IPS-15b (cell line): ENCODE measurements around the gene KIF21B.

ENCODE experiments used
- H3K27me3 ChIP-seq: one replicate; pipeline ENCODE4 v1.6.1; 2013; ENCODE audit warnings: low read length; ENCODE audit not compliant: control insufficient read depth, insufficient read depth
- H3K36me3 ChIP-seq: one replicate; pipeline ENCODE4 v1.6.1; 2013; ENCODE audit warnings: low read length; ENCODE audit not compliant: control insufficient read depth, insufficient read depth
- H3K4me1 ChIP-seq: one replicate; pipeline ENCODE4 v1.6.1; 2013; ENCODE audit warnings: mild to moderate bottlenecking, low read length; ENCODE audit not compliant: control insufficient read depth, insufficient read depth
- H3K4me3 ChIP-seq: one replicate; pipeline ENCODE4 v1.5.1; 2013; ENCODE audit warnings: low read depth, low read length
- H3K9ac ChIP-seq: one replicate; pipeline ENCODE4 v1.6.1; 2013; ENCODE audit warnings: low read depth, mild to moderate bottlenecking, low read length
- H3K9me3 ChIP-seq: one replicate; pipeline ENCODE4 v1.6.1; 2013; ENCODE audit warnings: mild to moderate bottlenecking, low read length; ENCODE audit not compliant: control insufficient read depth, insufficient read depth

KIF21B gene

DNA sequence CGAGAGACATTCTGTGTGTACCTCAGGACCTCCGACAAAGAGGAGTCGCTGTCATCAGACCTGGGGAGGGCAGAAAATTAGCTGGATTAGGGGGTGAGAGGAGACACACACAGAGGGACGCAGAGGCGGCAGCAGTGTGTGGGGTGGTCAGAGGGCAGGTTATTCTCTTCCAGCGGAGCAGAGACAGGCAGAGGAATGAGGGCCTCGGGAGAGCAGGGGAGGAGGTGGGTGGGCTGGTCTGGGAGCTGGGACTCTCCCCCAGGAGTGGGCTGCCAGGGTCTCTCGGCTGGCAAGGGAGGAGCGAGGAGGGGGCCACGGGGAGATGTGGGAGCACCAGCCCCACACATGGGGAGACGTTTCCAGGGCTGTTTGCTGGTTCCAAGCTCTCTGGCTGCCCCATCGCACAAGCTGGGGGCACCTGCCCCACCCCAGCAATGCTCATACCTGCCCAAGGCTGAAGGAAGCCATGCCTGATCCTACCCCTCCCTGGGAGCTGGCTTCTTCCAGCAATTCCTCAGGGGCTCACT is 40.4 kb downstream of the KIF21B start:
- peaks cover 63% of the 10 kb centered on the region for H3K36me3 ChIP-seq
- no peak overlapping the region for H3K4me3 ChIP-seq
- no peak overlapping the region for H3K9ac ChIP-seq

GRCh38 chr1:200982071-200982945 is 41.2 kb downstream of the KIF21B start:
- Histone ChIP-seq H3K9me3 (no peaks in the 10 kb centered on the region), H3K4me1 (no peaks in the 10 kb centered on the region), H3K36me3 (peaks cover 60% of the 10 kb centered on the region), H3K4me3 (no peak overlapping the region), H3K9ac (no peak overlapping the region), H3K27me3 (no peaks in the 10 kb centered on the region)

More for the DNA sequence above, 40.4 kb downstream of the KIF21B start:
- H3K9me3 ChIP-seq: no peaks in the 10 kb centered on the region
- H3K4me1 ChIP-seq: no peaks in the 10 kb centered on the region
- no peaks in the 10 kb centered on the region for H3K27me3 ChIP-seq

DNA sequence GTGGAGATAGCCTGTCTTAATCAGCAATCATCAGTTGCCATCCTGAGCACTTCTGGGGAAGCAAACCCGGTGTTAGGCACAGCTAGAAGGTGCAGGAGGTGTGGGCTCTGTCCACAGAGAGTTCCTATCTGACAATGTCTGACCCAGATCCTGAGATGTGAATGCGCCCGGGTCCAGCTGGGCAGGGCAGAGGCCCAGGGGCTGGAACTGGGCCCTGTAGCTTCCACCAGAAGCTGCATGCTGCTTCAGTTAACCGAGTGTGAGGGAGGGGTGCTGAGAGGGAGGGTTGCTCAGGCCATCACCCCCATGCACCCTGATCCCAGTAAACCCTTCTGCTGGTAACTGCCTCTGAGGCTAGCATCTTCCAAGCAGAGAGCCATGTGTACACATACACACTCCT is 42.2 kb downstream of the KIF21B start:
- no peak overlapping the region for H3K9ac ChIP-seq
- no peaks in the 10 kb centered on the region for H3K4me1 ChIP-seq
- peaks cover 59% of the 10 kb centered on the region for H3K36me3 ChIP-seq
- H3K4me3 ChIP-seq: no peak overlapping the region
- H3K9me3 ChIP-seq: no peaks in the 10 kb centered on the region
- no peaks in the 10 kb centered on the region for H3K27me3 ChIP-seq

DNA sequence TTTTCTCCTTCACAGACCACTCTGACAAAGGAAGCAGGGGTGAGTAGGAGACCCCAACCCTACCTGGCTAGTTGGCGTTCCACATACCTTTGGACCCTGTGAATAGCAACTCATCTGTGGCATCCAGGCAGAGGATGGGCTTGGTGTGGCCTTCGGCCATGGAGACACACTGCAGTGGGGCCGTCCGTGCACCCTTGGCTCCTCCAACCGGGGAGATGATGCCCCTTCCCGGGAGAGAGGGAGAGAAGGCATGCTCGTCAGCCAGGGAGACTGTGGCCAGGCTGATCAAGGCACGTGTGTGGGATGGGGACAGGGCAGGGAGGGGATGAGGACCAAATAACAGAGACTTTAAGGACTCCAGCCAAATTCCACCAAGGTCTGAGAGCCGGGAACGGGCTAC is 42.6 kb downstream of the KIF21B start:
- no peak overlapping the region for H3K9ac ChIP-seq
- H3K9me3 ChIP-seq: no peaks in the 10 kb centered on the region
- peaks cover 59% of the 10 kb centered on the region for H3K36me3 ChIP-seq
- no peaks in the 10 kb centered on the region for H3K27me3 ChIP-seq
- no peaks in the 10 kb centered on the region for H3K4me1 ChIP-seq
- H3K4me3 ChIP-seq: no peak overlapping the region

DNA sequence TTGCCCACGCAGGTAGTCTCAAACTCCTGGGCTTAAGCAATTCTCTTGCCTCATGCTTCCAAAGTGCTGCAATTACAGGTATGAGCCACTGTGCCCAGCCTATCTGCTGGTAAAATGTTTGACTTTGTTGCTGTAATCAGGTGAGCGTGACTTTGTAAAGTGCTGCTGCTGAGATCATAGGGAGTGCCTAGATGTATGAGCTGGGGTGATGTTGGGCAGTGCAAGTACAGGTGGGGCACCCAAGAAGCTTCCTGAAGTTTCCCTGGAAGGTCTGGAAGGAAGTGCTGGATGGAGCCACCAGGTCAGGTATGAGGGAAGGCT is 43.1 kb downstream of the KIF21B start:
- no peak overlapping the region for H3K4me3 ChIP-seq
- H3K9me3 ChIP-seq: no peaks in the 10 kb centered on the region
- H3K27me3 ChIP-seq: no peaks in the 10 kb centered on the region
- H3K4me1 ChIP-seq: no peaks in the 10 kb centered on the region
- no peak overlapping the region for H3K9ac ChIP-seq
- H3K36me3 ChIP-seq: peaks cover 63% of the 10 kb centered on the region

DNA sequence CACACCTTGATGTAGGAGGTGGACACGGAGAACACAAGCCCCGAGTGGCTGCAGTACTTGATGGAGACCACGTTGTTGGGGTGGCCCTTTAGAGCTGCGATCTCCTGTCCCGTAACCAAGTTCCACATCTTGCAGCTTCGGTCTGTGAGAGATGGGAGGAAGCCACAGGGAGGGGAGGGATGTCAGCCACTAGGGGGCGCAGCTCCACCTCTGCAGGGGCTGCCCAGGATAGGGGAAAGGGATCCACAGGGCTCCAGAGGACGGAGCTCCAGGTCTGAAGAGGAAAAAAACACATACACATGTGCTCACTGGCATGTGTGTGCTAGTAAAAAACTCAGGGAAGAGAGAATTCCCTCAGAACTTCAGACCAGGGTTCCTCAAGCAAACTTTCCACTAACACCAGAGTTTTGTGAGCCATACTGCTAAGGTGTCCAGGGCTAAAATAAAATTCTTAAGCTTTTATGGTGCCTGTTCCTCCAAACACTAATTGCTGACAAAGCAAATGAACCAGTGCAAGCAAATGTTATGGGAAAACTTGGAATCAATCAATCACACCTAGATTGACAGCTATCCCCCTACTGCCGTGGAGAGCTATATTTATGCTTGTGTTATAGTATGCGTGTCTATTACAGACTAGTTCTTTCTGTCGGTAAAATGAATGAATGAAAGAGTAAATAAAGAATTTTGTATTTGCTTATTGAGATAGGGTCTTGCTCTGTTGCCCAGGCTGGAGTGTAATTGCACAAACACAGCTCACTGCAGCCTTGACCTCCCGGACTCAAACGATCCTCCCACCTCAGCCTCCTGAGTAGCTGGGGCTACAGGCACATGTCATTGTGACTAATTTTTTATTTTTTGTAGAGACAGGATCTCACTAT is 43.7 kb downstream of the KIF21B start:
- no peak overlapping the region for H3K4me3 ChIP-seq
- no peak overlapping the region for H3K9ac ChIP-seq
- H3K36me3 ChIP-seq: peaks cover 66% of the 10 kb centered on the region
- H3K4me1 ChIP-seq: no peaks in the 10 kb centered on the region
- no peaks in the 10 kb centered on the region for H3K9me3 ChIP-seq
- no peaks in the 10 kb centered on the region for H3K27me3 ChIP-seq

- no peak overlapping the region for H3K9ac ChIP-seq
- no peaks in the 10 kb centered on the region for H3K27me3 ChIP-seq
- peaks cover 55% of the 10 kb centered on the region for H3K36me3 ChIP-seq
- no peak overlapping the region for H3K4me3 ChIP-seq
- no peaks in the 10 kb centered on the region for H3K4me1 ChIP-seq
- H3K9me3 ChIP-seq: no peaks in the 10 kb centered on the region
These were observed 46.3 kb downstream of the KIF21B start for GRCh38 chr1:200977071-200977754.

GRCh38 chr1:200976634-200977033 is 46.9 kb downstream of the KIF21B start:
- Histone ChIP-seq H3K27me3 (no peaks in the 10 kb centered on the region), H3K36me3 (peaks cover 51% of the 10 kb centered on the region), H3K4me3 (no peak overlapping the region), H3K9ac (no peak overlapping the region), H3K9me3 (no peaks in the 10 kb centered on the region), H3K4me1 (no peaks in the 10 kb centered on the region)

GRCh38 chr1:200975458-200975857 is 48.1 kb downstream of the KIF21B start:
- Histone ChIP-seq H3K27me3 (no peaks in the 10 kb centered on the region), H3K36me3 (peaks cover 43% of the 10 kb centered on the region), H3K9me3 (no peaks in the 10 kb centered on the region), H3K4me3 (no peak overlapping the region), H3K4me1 (no peaks in the 10 kb centered on the region), H3K9ac (no peak overlapping the region)

DNA sequence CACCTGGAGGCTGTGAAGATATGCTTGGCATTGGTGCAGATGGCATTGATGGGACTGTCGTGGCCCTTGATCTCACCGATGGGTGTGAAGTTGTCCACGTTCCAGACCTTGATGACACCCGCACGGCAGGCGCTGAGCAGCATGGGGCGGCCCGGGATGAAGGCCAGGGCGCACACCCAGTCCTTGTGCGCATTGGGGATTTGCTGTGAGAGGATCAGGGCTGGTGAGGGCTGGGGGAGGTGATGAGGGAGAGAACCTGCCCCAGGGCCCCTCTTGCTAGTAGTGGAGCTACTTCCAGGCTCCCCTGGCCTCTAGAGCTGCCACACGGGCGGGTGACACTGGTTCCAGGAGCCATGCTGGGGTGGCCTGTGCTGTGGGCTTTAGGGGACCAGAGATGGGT is 48.8 kb downstream of the KIF21B start:
- H3K4me1 ChIP-seq: no peaks in the 10 kb centered on the region
- H3K9ac ChIP-seq: no peak overlapping the region
- peaks cover 37% of the 10 kb centered on the region for H3K36me3 ChIP-seq
- H3K27me3 ChIP-seq: no peaks in the 10 kb centered on the region
- H3K4me3 ChIP-seq: no peak overlapping the region
- H3K9me3 ChIP-seq: no peaks in the 10 kb centered on the region

DNA sequence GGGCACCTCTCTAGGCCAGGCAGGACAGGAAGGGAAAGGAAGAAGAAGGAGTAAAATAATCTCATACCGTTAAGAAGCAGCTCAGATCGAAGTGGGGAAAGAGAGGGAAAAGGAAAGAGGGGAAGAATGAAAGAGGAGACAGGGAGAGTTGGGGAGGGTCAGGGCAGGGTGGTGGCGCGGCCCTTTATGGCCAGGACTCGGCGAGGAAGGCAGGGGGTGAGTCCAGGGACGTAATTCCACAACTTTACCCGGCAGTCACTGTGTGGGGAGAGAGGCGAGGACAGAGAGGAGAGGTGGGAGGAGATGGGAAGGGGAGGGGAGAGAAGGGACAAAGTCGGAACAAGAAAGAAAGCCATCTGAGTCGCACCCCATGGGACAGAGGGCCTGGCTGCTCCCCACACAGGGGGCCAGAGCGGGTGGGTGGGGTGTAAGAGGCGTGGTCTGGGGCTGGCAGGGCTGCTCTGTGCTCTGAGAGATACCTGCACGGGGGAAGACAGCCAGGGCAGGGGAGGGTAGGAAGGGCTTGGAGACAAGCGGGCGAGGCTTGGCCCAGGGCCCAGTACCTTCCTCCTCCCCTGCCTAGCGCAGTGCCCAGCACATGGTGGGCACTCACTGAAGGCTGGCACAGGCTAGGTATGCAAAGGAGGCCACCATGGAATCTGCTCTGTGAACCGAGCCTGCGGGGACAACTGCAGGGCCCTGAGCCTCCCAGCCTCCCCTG is 49.4 kb downstream of the KIF21B start:
- H3K4me1 ChIP-seq: no peaks in the 10 kb centered on the region
- no peaks in the 10 kb centered on the region for H3K27me3 ChIP-seq
- H3K4me3 ChIP-seq: no peak overlapping the region
- H3K9ac ChIP-seq: no peak overlapping the region
- H3K9me3 ChIP-seq: no peaks in the 10 kb centered on the region
- peaks cover 31% of the 10 kb centered on the region for H3K36me3 ChIP-seq
